Liver (tissue), 9 donors: ENCODE results near the gene TACSTD2. TPM values are rescaled to one million over a fixed set of nuclear protein-coding genes. Genes with fewer than 3 reads are reported as not detected.

Source experiments
- DNase-seq: peaks from one replicate; pipeline ENCODE4 v3.0.0-alpha.2; 2017; ENCODE audit warnings: low spot score
- H3K27ac ChIP-seq, 2 donors: one replicate each; pipeline ENCODE4 v1.7.0; 2013; ENCODE audit warnings: inconsistent platforms in 2 of 2, low read length in 2 of 2, control low read depth in 1 of 2, low read depth in 1 of 2, mild to moderate bottlenecking in 1 of 2
- H3K27me3 ChIP-seq, 4 donors: one replicate each; pipeline versions ENCODE4 v1.6.1 to v1.7.0; 2013; ENCODE audit warnings: low read length in 3 of 4, inconsistent platforms in 1 of 4, mild to moderate bottlenecking in 1 of 4, moderate library complexity in 1 of 4; ENCODE audit not compliant: control insufficient read depth in 4 of 4, insufficient read depth in 4 of 4
- H3K36me3 ChIP-seq, 4 donors: one replicate each; pipeline versions ENCODE4 v1.6.1 to v1.7.0; 2013; ENCODE audit warnings: low read length in 3 of 4, mild to moderate bottlenecking in 3 of 4, low read depth in 1 of 4, moderate library complexity in 1 of 4; ENCODE audit not compliant: control insufficient read depth in 4 of 4, insufficient read depth in 3 of 4
- H3K4me1 ChIP-seq, 4 donors: one replicate each; pipeline versions ENCODE4 v1.6.1 to v1.7.0; 2013; ENCODE audit warnings: low read length in 3 of 4, mild to moderate bottlenecking in 3 of 4, moderate library complexity in 1 of 4; ENCODE audit not compliant: control insufficient read depth in 4 of 4, insufficient read depth in 4 of 4
- H3K4me3 ChIP-seq, 3 donors: one replicate each; pipeline versions ENCODE4 v1.6.1 to v1.7.0; 2013; ENCODE audit warnings: low read length in 3 of 3, control low read depth in 1 of 3, low read depth in 1 of 3, mild to moderate bottlenecking in 1 of 3
- H3K9ac ChIP-seq, 2 donors: one replicate each; pipeline ENCODE4 v1.7.0; 2013; ENCODE audit warnings: low read length in 2 of 2, mild to moderate bottlenecking in 2 of 2, moderate library complexity in 2 of 2, control low read depth in 1 of 2, low read depth in 1 of 2
- H3K9me3 ChIP-seq, 4 donors: one replicate each; pipeline versions ENCODE4 v1.6.1 to v1.7.0; 2013; ENCODE audit warnings: low read length in 3 of 4; ENCODE audit not compliant: control insufficient read depth in 4 of 4
- FOXA2 ChIP-seq: IDR thresholded peaks from 2 replicates; pipeline ENCODE4 v1.6.1; 2016; ENCODE audit warnings: antibody characterized with exemption
- RAD21 ChIP-seq, 2 donors: IDR thresholded peaks; 2 replicates each; pipeline ENCODE4 v1.6.1; 2016; ENCODE audit warnings: antibody characterized with exemption in 2 of 2, mild to moderate bottlenecking in 2 of 2
- RXRA ChIP-seq, 2 donors: IDR thresholded peaks; 2 replicates each; pipeline ENCODE4 v1.6.1; 2017 to 2018; ENCODE audit warnings: antibody characterized with exemption in 2 of 2, mild to moderate bottlenecking in 1 of 2
- TAF1 ChIP-seq: conservative IDR thresholded peaks from 2 replicates; pipeline ENCODE4 v1.6.1; 2016; ENCODE audit warnings: antibody characterized with exemption, mild to moderate bottlenecking
- YY1 ChIP-seq: IDR thresholded peaks from 2 replicates; pipeline ENCODE4 v1.6.1; 2016; ENCODE audit warnings: antibody characterized with exemption, mild to moderate bottlenecking
- WGBS: extraction: QIAGEN DNeasy Blood & Tissue Kit; methylation state at CpG from one replicate; pipeline ENCODE4 v1.1.7; 2013; 5-methylcytosine and 5-hydroxymethylcytosine counted together
- polyA plus RNA-seq, 2 donors: library from polyadenylated mRNA; stranded (reverse) in 1 of 2; unstranded in 1 of 2; fragments of 200-250 nt in 1 of 2; fragments of >200 nt in 1 of 2; fragmentation: Nextera tagmentation in 1 of 2; extraction: Ambion mirVana in 1 of 2; gene quantifications; one replicate each; pipeline versions ENCODE4 v1.2.1 to v1.2.3, GENCODE V29; 2013 to 2015
- total RNA-seq, 2 donors: library from RNA; depleted of rRNA; stranded (reverse); fragments of >200 nt; gene quantifications; one replicate each; pipeline ENCODE4 v1.2.3, GENCODE V29; 2014
- TF ChIP-seq, protein P1 (sequence below): IDR thresholded peaks from 2 replicates; pipeline ENCODE4 v1.6.1; 2016; ENCODE audit warnings: antibody characterized with exemption, mild to moderate bottlenecking
- TF ChIP-seq, protein P2 (sequence below): IDR thresholded peaks from 2 replicates; pipeline ENCODE4 v1.6.1; 2016; ENCODE audit warnings: antibody characterized with exemption
- TF ChIP-seq, protein P3 (sequence below): IDR thresholded peaks from 2 replicates; pipeline ENCODE4 v1.6.1; 2016; ENCODE audit warnings: antibody characterized with exemption
- TF ChIP-seq, protein P4 (sequence below): IDR thresholded peaks from 2 replicates; pipeline ENCODE4 v1.6.1; 2016; ENCODE audit warnings: antibody characterized with exemption
- TF ChIP-seq, protein P5 (sequence below): fragments of 150-350 bp; IDR thresholded peaks from 2 replicates; pipeline ENCODE4 v1.5.1; 2017; ENCODE audit warnings: improper control_type of control experiment, low read depth, low read length; ENCODE audit not compliant: missing input control
- donor health status: healthy.
- donor health status: healthy.
- donor health status: healthy.
- donor health status: healthy.
- donor health status: healthy.

The TACSTD2 gene
- total and polyA plus RNA-seq, 4 donors: 0.61 to 1.5 (median 1.1) TPM

DNA sequence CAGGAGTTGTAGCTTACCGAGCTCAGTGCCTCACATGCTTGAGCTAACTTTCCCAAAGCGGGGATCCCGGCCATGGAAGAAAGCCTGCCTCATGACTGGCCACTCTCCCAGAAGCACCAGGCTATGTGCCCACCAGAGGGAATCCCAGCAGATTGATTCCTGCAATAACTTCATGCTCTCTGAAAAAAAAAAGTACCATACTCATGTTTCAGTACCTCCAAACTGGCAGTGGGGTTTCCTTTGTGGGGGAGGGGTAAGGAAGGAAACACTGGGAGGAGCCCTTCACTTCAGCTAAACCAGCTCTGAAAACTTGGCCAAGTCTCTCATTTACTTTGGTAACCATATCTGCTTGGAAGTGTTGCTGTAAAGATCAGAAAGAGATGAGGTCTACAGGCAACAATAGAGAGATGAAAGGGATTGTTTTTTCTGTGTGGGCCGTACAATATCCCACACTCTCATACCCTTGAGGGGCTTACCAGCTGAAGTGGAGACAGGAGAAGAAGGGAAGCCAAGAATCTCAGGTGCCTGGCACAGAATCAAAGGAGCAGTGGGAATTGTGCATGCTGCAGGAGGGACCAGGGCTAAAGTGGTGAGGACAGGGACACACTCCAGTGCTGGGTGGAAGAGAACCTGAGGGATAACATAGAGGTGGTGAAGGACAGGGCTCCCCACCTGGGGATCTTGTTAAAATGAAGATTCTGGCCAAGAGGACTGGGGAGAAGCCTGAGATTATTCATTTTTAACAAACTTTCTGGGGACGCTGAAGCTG lies 42.4 kb upstream of the TACSTD2 start (continued):
- TF ChIP-seq, protein P1, sequence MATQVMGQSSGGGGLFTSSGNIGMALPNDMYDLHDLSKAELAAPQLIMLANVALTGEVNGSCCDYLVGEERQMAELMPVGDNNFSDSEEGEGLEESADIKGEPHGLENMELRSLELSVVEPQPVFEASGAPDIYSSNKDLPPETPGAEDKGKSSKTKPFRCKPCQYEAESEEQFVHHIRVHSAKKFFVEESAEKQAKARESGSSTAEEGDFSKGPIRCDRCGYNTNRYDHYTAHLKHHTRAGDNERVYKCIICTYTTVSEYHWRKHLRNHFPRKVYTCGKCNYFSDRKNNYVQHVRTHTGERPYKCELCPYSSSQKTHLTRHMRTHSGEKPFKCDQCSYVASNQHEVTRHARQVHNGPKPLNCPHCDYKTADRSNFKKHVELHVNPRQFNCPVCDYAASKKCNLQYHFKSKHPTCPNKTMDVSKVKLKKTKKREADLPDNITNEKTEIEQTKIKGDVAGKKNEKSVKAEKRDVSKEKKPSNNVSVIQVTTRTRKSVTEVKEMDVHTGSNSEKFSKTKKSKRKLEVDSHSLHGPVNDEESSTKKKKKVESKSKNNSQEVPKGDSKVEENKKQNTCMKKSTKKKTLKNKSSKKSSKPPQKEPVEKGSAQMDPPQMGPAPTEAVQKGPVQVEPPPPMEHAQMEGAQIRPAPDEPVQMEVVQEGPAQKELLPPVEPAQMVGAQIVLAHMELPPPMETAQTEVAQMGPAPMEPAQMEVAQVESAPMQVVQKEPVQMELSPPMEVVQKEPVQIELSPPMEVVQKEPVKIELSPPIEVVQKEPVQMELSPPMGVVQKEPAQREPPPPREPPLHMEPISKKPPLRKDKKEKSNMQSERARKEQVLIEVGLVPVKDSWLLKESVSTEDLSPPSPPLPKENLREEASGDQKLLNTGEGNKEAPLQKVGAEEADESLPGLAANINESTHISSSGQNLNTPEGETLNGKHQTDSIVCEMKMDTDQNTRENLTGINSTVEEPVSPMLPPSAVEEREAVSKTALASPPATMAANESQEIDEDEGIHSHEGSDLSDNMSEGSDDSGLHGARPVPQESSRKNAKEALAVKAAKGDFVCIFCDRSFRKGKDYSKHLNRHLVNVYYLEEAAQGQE: no peak

DNA sequence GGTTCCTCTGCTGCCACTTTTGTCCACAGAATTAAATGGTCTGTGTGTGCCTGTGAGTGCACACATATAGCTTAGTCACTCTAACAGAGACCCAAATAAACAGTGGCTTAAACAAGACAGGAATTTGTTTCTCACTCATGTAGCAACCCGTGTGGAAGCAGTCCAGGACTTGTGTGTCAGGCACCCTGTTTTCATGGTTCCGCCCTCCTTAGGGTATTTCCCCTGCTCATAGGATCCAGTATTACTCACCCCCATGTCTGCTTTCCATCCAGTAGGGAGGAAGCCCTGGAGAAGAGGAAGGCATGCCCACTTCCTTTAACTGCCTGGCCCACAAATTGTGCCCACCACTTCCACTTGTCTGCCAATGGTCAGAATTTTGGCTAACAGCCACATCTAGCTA lies 41.3 kb upstream of the TACSTD2 start:
- H3K4me3 ChIP-seq: no peak overlapping the region
- H3K36me3 ChIP-seq: no peaks in the 10 kb centered on the region
- TF ChIP-seq TAF1: no peak
- TF ChIP-seq FOXA2: no peak
- TF ChIP-seq, protein P2, sequence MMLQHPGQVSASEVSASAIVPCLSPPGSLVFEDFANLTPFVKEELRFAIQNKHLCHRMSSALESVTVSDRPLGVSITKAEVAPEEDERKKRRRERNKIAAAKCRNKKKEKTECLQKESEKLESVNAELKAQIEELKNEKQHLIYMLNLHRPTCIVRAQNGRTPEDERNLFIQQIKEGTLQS: no peak
- TF ChIP-seq, protein P3, sequence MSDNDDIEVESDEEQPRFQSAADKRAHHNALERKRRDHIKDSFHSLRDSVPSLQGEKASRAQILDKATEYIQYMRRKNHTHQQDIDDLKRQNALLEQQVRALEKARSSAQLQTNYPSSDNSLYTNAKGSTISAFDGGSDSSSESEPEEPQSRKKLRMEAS: no peak
- TF ChIP-seq, protein P1: no peak
- TF ChIP-seq RXRA (IDR thresholded peaks at IDR 0.05): no peak
- no peak for TF ChIP-seq RAD21 (IDR thresholded peaks at IDR 0.05)
- TF ChIP-seq YY1: no peak
- TF ChIP-seq, protein P4, sequence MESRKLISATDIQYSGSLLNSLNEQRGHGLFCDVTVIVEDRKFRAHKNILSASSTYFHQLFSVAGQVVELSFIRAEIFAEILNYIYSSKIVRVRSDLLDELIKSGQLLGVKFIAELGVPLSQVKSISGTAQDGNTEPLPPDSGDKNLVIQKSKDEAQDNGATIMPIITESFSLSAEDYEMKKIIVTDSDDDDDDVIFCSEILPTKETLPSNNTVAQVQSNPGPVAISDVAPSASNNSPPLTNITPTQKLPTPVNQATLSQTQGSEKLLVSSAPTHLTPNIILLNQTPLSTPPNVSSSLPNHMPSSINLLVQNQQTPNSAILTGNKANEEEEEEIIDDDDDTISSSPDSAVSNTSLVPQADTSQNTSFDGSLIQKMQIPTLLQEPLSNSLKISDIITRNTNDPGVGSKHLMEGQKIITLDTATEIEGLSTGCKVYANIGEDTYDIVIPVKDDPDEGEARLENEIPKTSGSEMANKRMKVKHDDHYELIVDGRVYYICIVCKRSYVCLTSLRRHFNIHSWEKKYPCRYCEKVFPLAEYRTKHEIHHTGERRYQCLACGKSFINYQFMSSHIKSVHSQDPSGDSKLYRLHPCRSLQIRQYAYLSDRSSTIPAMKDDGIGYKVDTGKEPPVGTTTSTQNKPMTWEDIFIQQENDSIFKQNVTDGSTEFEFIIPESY: no peak
- TF ChIP-seq, protein P5, sequence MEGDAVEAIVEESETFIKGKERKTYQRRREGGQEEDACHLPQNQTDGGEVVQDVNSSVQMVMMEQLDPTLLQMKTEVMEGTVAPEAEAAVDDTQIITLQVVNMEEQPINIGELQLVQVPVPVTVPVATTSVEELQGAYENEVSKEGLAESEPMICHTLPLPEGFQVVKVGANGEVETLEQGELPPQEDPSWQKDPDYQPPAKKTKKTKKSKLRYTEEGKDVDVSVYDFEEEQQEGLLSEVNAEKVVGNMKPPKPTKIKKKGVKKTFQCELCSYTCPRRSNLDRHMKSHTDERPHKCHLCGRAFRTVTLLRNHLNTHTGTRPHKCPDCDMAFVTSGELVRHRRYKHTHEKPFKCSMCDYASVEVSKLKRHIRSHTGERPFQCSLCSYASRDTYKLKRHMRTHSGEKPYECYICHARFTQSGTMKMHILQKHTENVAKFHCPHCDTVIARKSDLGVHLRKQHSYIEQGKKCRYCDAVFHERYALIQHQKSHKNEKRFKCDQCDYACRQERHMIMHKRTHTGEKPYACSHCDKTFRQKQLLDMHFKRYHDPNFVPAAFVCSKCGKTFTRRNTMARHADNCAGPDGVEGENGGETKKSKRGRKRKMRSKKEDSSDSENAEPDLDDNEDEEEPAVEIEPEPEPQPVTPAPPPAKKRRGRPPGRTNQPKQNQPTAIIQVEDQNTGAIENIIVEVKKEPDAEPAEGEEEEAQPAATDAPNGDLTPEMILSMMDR: no peak
- no peak for DNase-seq
- WGBS: 58% methylated on average over 2 of the region's 2 CpGs
- H3K27ac ChIP-seq: no peak overlapping the region
- no peaks in the 10 kb centered on the region for H3K9me3 ChIP-seq
- no peaks in the 10 kb centered on the region for H3K27me3 ChIP-seq
- H3K9ac ChIP-seq: no peak overlapping the region
- no peaks in the 10 kb centered on the region for H3K4me1 ChIP-seq
